HG02981 (cell line): ENCODE data around the gene FAM13C.
"Not testable (repeated sequence)": the region's sequence is repeated elsewhere in the genome, so short reads cannot be mapped to it uniquely, and the experiment has no call there.

Experiments used
- ATAC-seq: cut with Tn5 transposase; IDR thresholded peaks from one replicate; pipeline ENCODE4 v1.9.1; 2021; ENCODE audit warnings: mild to moderate bottlenecking, moderate library complexity; ENCODE audit not compliant: unreplicated experiment

FAM13C gene

GRCh38 chr10:59279991-59280505 is 82.3 kb downstream of the FAM13C start:
- ATAC-seq = no peak

GRCh38 chr10:59279476-59279875 is 82.9 kb downstream of the FAM13C start:
- ATAC-seq = no peak

GRCh38 chr10:59276919-59277318 is 85.4 kb downstream of the FAM13C start:
- no peak for ATAC-seq

GRCh38 chr10:59276133-59276532 is 86.2 kb downstream of the FAM13C start:
- ATAC-seq = no peak

GRCh38 chr10:59273445-59273844 is 88.9 kb downstream of the FAM13C start:
- no peak for ATAC-seq

GRCh38 chr10:59272061-59272460 is 90.3 kb downstream of the FAM13C start:
- no peak for ATAC-seq

- ATAC-seq = no peak
These were observed 91.2 kb downstream of the FAM13C start for GRCh38 chr10:59271160-59271559.

GRCh38 chr10:59270492-59270891 is 91.9 kb downstream of the FAM13C start:
- ATAC-seq = no peak

- no peak for ATAC-seq
These were observed 92.7 kb downstream of the FAM13C start for GRCh38 chr10:59269651-59270050.

- no peak for ATAC-seq
These were observed 93.9 kb downstream of the FAM13C start for GRCh38 chr10:59268460-59268859.

- no peak for ATAC-seq
These were observed 96.0 kb downstream of the FAM13C start for GRCh38 chr10:59266321-59266720.

- ATAC-seq = no peak
These were observed 97.2 kb downstream of the FAM13C start for GRCh38 chr10:59265141-59265540.

- no peak for ATAC-seq
These were observed 103.5 kb downstream of the FAM13C start for GRCh38 chr10:59258890-59259289.

GRCh38 chr10:59257224-59257623 is 105.1 kb downstream of the FAM13C start:
- ATAC-seq = no peak

GRCh38 chr10:59255463-59255862 is 106.9 kb downstream of the FAM13C start:
- no peak for ATAC-seq

- no peak for ATAC-seq
These were observed 109.9 kb downstream of the FAM13C start for GRCh38 chr10:59252491-59252890.

GRCh38 chr10:59245686-59246085 is 116.7 kb downstream of the FAM13C start:
- no peak for ATAC-seq

GRCh38 chr10:59244871-59245270 is 117.5 kb downstream of the FAM13C start:
- no peak for ATAC-seq

- ATAC-seq = no peak
These were observed 118.6 kb downstream of the FAM13C start for GRCh38 chr10:59243611-59244195.

- ATAC-seq = no peak
These were observed 119.4 kb downstream of the FAM13C start for GRCh38 chr10:59242991-59243390.

GRCh38 chr10:59242057-59242456 is 120.3 kb downstream of the FAM13C start:
- ATAC-seq = no peak

GRCh38 chr10:59240582-59241183 is 121.7 kb downstream of the FAM13C start:
- ATAC-seq = no peak

- not testable (repeated sequence) for ATAC-seq
These were observed 123.2 kb downstream of the FAM13C start for GRCh38 chr10:59239108-59239507.
